ENCODE results near the gene TNFRSF19.

Gene TNFRSF19

DNA sequence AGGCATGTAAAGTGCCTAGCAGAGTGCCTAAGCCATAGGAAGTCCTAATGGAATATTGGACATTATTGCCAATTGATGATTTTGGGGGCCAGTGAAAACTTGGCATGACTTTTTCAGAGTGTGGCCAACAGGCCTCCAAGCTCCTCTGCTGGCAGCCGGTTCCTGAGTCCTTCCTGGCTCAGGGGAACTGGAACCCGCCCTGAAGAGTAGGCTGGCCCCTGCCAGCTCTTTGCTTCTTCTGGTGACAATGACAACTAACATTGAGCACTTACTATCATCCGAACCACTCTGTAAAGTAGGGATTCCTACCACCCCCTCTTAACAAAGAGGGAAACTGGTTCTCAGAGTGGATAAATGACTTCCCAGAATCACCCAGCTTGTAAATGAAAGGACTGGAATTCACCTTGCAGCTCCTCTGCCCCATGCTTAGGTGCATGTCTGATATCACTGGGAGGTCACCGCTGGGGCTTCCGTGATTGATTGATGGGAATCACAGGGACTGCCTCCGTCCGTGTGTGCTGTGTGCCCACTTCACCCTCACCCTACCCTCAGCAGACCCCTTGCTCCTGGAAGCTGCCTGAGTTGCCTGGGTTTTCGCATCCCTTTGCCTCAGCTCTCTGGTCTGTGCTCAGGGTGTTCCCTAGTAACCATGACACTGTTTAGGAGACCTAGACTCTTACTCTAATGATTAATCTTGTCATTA is 50.6 kb downstream of the TNFRSF19 start:
- Histone ChIP-seq H3K36me3 (replicated peaks in 1 of 2; ENCODE audit: control insufficient read depth in 2 of 2, insufficient read depth in 2 of 2, low read length in 2 of 2) (no peaks in the 10 kb centered on the region), H3K27ac (replicated peaks; ENCODE audit: low read length) (no peak overlapping the region), H2AK5ac (ENCODE audit: low read depth, low read length) (no peak overlapping the region), H3K14ac (ENCODE audit: low read length) (no peak overlapping the region), H4K91ac (ENCODE audit: low read depth, low read length, poor library complexity) (no peak overlapping the region), H2AFZ (ENCODE audit: low read length) (no peak overlapping the region), H3K4me3 (ENCODE audit: low read length in 2 of 2) (no peak overlapping the region), H2BK12ac (ENCODE audit: low read length) (no peak overlapping the region), H3K23ac (ENCODE audit: low read depth, low read length, poor library complexity) (no peak overlapping the region), H2BK15ac (ENCODE audit: low read length) (no peak overlapping the region), H3K4me1 (ENCODE audit: control insufficient read depth in 2 of 2, insufficient read depth in 1 of 2, low read depth in 1 of 2, low read length in 2 of 2) (peaks cover 4 to 8% of the 10 kb centered on the region in 2 donors), H3K9me3 (replicated peaks in 1 of 2; ENCODE audit: control insufficient read depth in 2 of 2, insufficient read depth in 1 of 2, low read depth in 1 of 2, low read length in 2 of 2) (peaks cover 0 to 4% of the 10 kb centered on the region in 2 donors), H2BK5ac (ENCODE audit: low read length) (no peak overlapping the region), H3K18ac (ENCODE audit: low read length) (no peak overlapping the region), H4K8ac (ENCODE audit: low read depth, low read length) (no peak overlapping the region), H3K27me3 (ENCODE audit: control insufficient read depth in 3 of 3, insufficient read depth in 3 of 3, low read depth in 1 of 3, low read length in 3 of 3) (peaks cover 0 to 3% (median 0%) of the 10 kb centered on the region in 3 experiments), H3K9ac (ENCODE audit: low read depth, low read length, poor library complexity) (no peak overlapping the region), H3K4me2 (ENCODE audit: insufficient read depth, low read length, poor library complexity, severe bottlenecking) (no peak overlapping the region), H2BK120ac (ENCODE audit: low read depth, low read length) (no peak overlapping the region), H3K4ac (ENCODE audit: low read length) (no peak overlapping the region), H3K79me1 (ENCODE audit: low read depth, low read length) (no peaks in the 10 kb centered on the region)
- no CpG with 5 or more reads among the region's 8 CpGs for WGBS, 2 donors (ENCODE audit: extremely low coverage in 2 of 2, insufficient read length in 2 of 2, insufficient replicate concordance in 1 of 2)
- no peak for DNase-seq (ENCODE audit: low spot score)

DNA sequence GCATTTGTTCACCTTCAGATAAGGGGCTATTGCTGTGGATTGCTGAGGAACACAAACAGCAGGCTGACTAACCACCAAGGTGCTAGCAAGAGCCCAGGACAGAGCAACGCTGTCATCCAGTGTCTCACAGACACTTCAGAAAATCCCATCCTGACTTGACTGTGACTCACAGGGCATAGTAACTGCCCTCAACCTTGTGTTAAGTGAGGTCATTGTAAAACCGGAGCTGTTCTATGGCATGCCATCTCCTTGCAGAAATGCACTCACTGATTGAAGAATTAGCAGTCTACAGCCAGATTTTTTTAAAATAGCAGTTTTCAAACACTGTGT is 51.1 kb downstream of the TNFRSF19 start:
- no peak overlapping the region for H2AK5ac ChIP-seq (ENCODE audit: low read depth, low read length)
- no CpG with 5 or more reads among the region's 2 CpGs for WGBS, 2 donors (ENCODE audit: extremely low coverage in 2 of 2, insufficient read length in 2 of 2, insufficient replicate concordance in 1 of 2)
- no peak overlapping the region for H3K9ac ChIP-seq (ENCODE audit: low read depth, low read length, poor library complexity)
- peak overlapping the region; percentile 4 for H2AFZ ChIP-seq (ENCODE audit: low read length)
- H3K4ac ChIP-seq (ENCODE audit: low read length) = no peak overlapping the region
- no peak overlapping the region for H4K91ac ChIP-seq (ENCODE audit: low read depth, low read length, poor library complexity)
- no peak overlapping the region for H2BK15ac ChIP-seq (ENCODE audit: low read length)
- H3K4me2 ChIP-seq (ENCODE audit: insufficient read depth, low read length, poor library complexity, severe bottlenecking) = no peak overlapping the region
- no peaks in the 10 kb centered on the region for H3K36me3 ChIP-seq (replicated peaks in 1 of 2; ENCODE audit: control insufficient read depth in 2 of 2, insufficient read depth in 2 of 2, low read length in 2 of 2)
- no peak overlapping the region for H4K8ac ChIP-seq (ENCODE audit: low read depth, low read length)
- no peak overlapping the region for H2BK12ac ChIP-seq (ENCODE audit: low read length)
- H3K9me3 ChIP-seq (replicated peaks in 1 of 2; ENCODE audit: control insufficient read depth in 2 of 2, insufficient read depth in 1 of 2, low read depth in 1 of 2, low read length in 2 of 2) = peaks cover 0 to 4% of the 10 kb centered on the region in 2 donors
- H3K4me3 ChIP-seq (ENCODE audit: low read length in 2 of 2) = no peak overlapping the region
- no peak overlapping the region for H2BK5ac ChIP-seq (ENCODE audit: low read length)
- no peak overlapping the region for H3K18ac ChIP-seq (ENCODE audit: low read length)
- H3K27ac ChIP-seq (replicated peaks; ENCODE audit: low read length) = no peak overlapping the region
- peaks cover 0 to 3% (median 0%) of the 10 kb centered on the region in 3 experiments for H3K27me3 ChIP-seq (ENCODE audit: control insufficient read depth in 3 of 3, insufficient read depth in 3 of 3, low read depth in 1 of 3, low read length in 3 of 3)
- H2BK120ac ChIP-seq (ENCODE audit: low read depth, low read length) = no peak overlapping the region
- DNase-seq (ENCODE audit: low spot score) = no peak
- H3K14ac ChIP-seq (ENCODE audit: low read length) = no peak overlapping the region
- H3K79me1 ChIP-seq (ENCODE audit: low read depth, low read length) = no peaks in the 10 kb centered on the region
- no peak overlapping the region for H3K23ac ChIP-seq (ENCODE audit: low read depth, low read length, poor library complexity)
- peaks cover 3% of the 10 kb centered on the region in 2 donors for H3K4me1 ChIP-seq (ENCODE audit: control insufficient read depth in 2 of 2, insufficient read depth in 1 of 2, low read depth in 1 of 2, low read length in 2 of 2)

DNA sequence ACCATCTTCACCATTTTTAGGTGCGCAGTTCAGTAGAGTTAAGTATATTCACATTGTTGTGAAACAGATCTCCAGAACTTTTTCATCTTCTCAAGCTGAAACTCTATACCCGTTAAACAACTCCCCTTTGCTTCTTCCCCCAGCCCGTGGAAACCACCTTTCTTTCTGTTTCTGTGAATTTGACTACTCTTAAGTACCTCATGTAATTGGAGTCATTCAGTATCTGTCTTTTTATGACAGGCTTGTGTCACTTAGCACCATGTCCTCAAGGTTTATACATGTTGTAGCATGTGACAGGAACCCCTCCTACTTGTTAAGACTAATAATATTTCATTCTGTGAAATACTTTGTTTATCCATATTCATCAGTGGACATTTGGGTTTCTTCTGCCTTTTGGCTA is 52.8 kb downstream of the TNFRSF19 start:
- Histone ChIP-seq H3K36me3 (replicated peaks in 1 of 2; ENCODE audit: control insufficient read depth in 2 of 2, insufficient read depth in 2 of 2, low read length in 2 of 2) (no peaks in the 10 kb centered on the region), H2AFZ (ENCODE audit: low read length) (no peak overlapping the region), H3K27me3 (ENCODE audit: control insufficient read depth in 3 of 3, insufficient read depth in 3 of 3, low read depth in 1 of 3, low read length in 3 of 3) (no peaks in the 10 kb centered on the region), H3K23ac (ENCODE audit: low read depth, low read length, poor library complexity) (no peak overlapping the region), H3K4me1 (ENCODE audit: control insufficient read depth in 2 of 2, insufficient read depth in 1 of 2, low read depth in 1 of 2, low read length in 2 of 2) (peaks cover 3 to 7% of the 10 kb centered on the region in 2 donors), H2BK5ac (ENCODE audit: low read length) (no peak overlapping the region), H4K91ac (ENCODE audit: low read depth, low read length, poor library complexity) (no peak overlapping the region), H2BK12ac (ENCODE audit: low read length) (no peak overlapping the region), H4K8ac (ENCODE audit: low read depth, low read length) (no peak overlapping the region), H2BK15ac (ENCODE audit: low read length) (no peak overlapping the region), H3K79me1 (ENCODE audit: low read depth, low read length) (no peaks in the 10 kb centered on the region), H3K9ac (ENCODE audit: low read depth, low read length, poor library complexity) (no peak overlapping the region), H2BK120ac (ENCODE audit: low read depth, low read length) (no peak overlapping the region), H3K4me2 (ENCODE audit: insufficient read depth, low read length, poor library complexity, severe bottlenecking) (no peak overlapping the region), H3K4me3 (ENCODE audit: low read length in 2 of 2) (no peak overlapping the region), H2AK5ac (ENCODE audit: low read depth, low read length) (no peak overlapping the region), H3K27ac (replicated peaks; ENCODE audit: low read length) (no peak overlapping the region), H3K4ac (ENCODE audit: low read length) (no peak overlapping the region), H3K18ac (ENCODE audit: low read length) (no peak overlapping the region), H3K14ac (ENCODE audit: low read length) (no peak overlapping the region), H3K9me3 (replicated peaks in 1 of 2; ENCODE audit: control insufficient read depth in 2 of 2, insufficient read depth in 1 of 2, low read depth in 1 of 2, low read length in 2 of 2) (peaks cover 0 to 4% of the 10 kb centered on the region in 2 donors)
- no CpG with 5 or more reads among the region's 3 CpGs for WGBS, 2 donors (ENCODE audit: extremely low coverage in 2 of 2, insufficient read length in 2 of 2, insufficient replicate concordance in 1 of 2)
- no peak for DNase-seq (ENCODE audit: low spot score)

DNA sequence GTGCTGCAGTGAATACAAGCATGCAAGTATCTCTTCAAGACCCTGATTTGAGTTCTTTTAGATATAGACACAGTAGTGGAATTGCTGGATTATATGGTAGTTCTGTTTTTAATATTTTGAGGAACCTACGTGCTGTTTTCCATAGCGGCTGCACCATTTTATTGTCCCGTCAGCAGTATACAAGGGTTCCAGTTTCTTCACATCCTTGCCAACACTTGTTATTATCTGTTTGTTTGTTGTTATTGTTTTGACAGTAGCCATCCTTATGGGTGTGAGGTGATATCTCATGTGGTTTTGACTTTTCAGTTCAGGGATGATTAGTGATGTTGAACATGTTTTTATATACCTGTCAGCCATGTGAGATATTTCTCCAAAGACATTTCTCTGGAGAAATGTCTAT is 53.2 kb downstream of the TNFRSF19 start:
- Histone ChIP-seq H2BK5ac (ENCODE audit: low read length) (no peak overlapping the region), H3K27ac (replicated peaks; ENCODE audit: low read length) (no peak overlapping the region), H3K9me3 (replicated peaks in 1 of 2; ENCODE audit: control insufficient read depth in 2 of 2, insufficient read depth in 1 of 2, low read depth in 1 of 2, low read length in 2 of 2) (peaks cover 0 to 4% of the 10 kb centered on the region in 2 donors), H3K79me1 (ENCODE audit: low read depth, low read length) (no peaks in the 10 kb centered on the region), H2AFZ (ENCODE audit: low read length) (no peak overlapping the region), H3K4ac (ENCODE audit: low read length) (no peak overlapping the region), H2BK120ac (ENCODE audit: low read depth, low read length) (no peak overlapping the region), H3K27me3 (ENCODE audit: control insufficient read depth in 3 of 3, insufficient read depth in 3 of 3, low read depth in 1 of 3, low read length in 3 of 3) (no peaks in the 10 kb centered on the region), H3K4me1 (ENCODE audit: control insufficient read depth in 2 of 2, insufficient read depth in 1 of 2, low read depth in 1 of 2, low read length in 2 of 2) (peaks cover 3 to 7% of the 10 kb centered on the region in 2 donors), H3K14ac (ENCODE audit: low read length) (no peak overlapping the region), H3K9ac (ENCODE audit: low read depth, low read length, poor library complexity) (no peak overlapping the region), H2BK15ac (ENCODE audit: low read length) (no peak overlapping the region), H4K8ac (ENCODE audit: low read depth, low read length) (no peak overlapping the region), H3K23ac (ENCODE audit: low read depth, low read length, poor library complexity) (no peak overlapping the region), H2BK12ac (ENCODE audit: low read length) (no peak overlapping the region), H3K4me2 (ENCODE audit: insufficient read depth, low read length, poor library complexity, severe bottlenecking) (no peak overlapping the region), H3K18ac (ENCODE audit: low read length) (no peak overlapping the region), H4K91ac (ENCODE audit: low read depth, low read length, poor library complexity) (no peak overlapping the region), H2AK5ac (ENCODE audit: low read depth, low read length) (no peak overlapping the region), H3K36me3 (replicated peaks in 1 of 2; ENCODE audit: control insufficient read depth in 2 of 2, insufficient read depth in 2 of 2, low read length in 2 of 2) (no peaks in the 10 kb centered on the region), H3K4me3 (ENCODE audit: low read length in 2 of 2) (no peak overlapping the region)
- no CpG with 5 or more reads among the region's 3 CpGs for WGBS, 2 donors (ENCODE audit: extremely low coverage in 2 of 2, insufficient read length in 2 of 2, insufficient replicate concordance in 1 of 2)
- no peak for DNase-seq (ENCODE audit: low spot score)

Measured in neuronal stem cell (in vitro differentiated cells).